Stimulated activated CD8-positive, alpha-beta memory T cell treated with anti-CD3 and anti-CD28 coated beads, Interleukin-7, amount 100 ng/mL, for 1 hour (primary cell): Measurements from ENCODE around the gene HMMR.
"Not testable (repeated sequence)": the region's sequence is repeated elsewhere in the genome, so short reads cannot be mapped to it uniquely, and the experiment has no call there.

ENCODE experiments used
- DNase-seq, 2 donors: peaks; one replicate each; pipeline ENCODE4 v3.0.0-alpha.2; 2020; ENCODE audit warnings: low read depth in 2 of 2

The HMMR gene, protein sequence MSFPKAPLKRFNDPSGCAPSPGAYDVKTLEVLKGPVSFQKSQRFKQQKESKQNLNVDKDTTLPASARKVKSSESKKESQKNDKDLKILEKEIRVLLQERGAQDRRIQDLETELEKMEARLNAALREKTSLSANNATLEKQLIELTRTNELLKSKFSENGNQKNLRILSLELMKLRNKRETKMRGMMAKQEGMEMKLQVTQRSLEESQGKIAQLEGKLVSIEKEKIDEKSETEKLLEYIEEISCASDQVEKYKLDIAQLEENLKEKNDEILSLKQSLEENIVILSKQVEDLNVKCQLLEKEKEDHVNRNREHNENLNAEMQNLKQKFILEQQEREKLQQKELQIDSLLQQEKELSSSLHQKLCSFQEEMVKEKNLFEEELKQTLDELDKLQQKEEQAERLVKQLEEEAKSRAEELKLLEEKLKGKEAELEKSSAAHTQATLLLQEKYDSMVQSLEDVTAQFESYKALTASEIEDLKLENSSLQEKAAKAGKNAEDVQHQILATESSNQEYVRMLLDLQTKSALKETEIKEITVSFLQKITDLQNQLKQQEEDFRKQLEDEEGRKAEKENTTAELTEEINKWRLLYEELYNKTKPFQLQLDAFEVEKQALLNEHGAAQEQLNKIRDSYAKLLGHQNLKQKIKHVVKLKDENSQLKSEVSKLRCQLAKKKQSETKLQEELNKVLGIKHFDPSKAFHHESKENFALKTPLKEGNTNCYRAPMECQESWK

GRCh38 chr5:163460562-163461171 is at the start of gene HMMR:
HMMR (plus strand) TSS chr5:163460632; CDS start chr5:163460693, 61 bp downstream.
- DNase-seq: no peak

- DNase-seq: not testable (repeated sequence)
These were observed 44.8 kb upstream of the HMMR start for GRCh38 chr5:163415673-163416072.

DNA sequence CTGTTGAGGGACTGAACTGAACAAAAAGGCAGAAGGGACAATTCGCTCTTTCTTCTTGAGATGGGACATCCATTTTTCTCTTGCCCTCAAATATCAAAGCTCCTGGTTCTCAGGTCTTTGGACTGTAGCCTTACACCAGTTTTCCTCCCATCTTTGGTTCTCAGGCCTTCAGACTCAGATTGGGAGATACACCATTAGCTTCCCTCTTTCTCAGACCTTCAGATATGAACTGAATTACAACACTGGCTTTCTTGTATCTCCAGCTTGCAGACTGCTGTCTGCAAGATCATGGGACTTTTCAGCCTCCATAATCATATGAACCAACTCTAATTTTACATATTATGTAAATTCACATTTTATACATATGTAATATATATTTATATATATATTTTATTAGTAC is 35.6 kb upstream of the HMMR start:
- no peak for DNase-seq

DNA sequence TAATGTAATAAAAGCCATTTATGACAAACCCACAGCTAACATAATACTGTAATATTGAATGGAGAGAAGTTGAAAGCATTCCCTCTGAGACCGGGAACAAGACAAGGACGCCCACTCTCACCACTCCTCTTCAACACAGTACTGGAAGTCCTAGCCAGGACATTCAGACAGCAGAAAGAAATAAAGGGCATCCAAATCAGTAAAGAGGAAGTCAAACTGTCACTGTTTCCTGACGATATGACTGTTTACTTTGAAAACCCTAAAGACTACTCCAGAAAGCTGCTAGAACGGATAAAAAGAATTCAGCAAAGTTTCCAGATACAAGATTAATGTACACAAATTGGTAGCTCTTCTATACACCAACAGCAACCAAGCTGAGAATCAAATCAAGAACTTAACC is 34.3 kb upstream of the HMMR start:
- not testable (repeated sequence) for DNase-seq

GRCh38 chr5:163432544-163432943 is 27.9 kb upstream of the HMMR start:
- no peak for DNase-seq

DNA sequence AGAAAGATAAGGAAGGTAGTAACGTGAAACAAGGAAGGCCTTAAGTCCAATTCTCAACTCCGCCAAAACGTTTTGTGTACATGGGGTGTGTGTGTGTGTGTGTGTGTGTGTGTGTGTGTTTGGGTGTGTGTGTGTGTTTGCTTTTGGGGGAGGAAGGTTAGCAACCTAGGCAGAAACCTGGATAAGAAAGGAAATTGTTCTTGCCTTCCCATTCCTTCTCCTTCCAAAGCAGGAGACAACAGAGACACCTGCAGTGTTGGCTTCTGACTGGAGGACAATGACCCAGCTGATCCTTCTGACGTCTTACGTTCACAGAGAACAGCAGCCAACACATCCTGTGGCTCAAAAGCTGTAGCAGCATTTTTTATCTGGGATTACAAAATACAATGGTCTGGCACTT is 27.2 kb upstream of the HMMR start:
- no peak for DNase-seq

GRCh38 chr5:163434401-163434866 is 26.0 kb upstream of the HMMR start:
- no peak for DNase-seq

GRCh38 chr5:163436515-163436914 is 23.9 kb upstream of the HMMR start:
- no peak for DNase-seq

- DNase-seq: no peak
These were observed 23.5 kb upstream of the HMMR start for GRCh38 chr5:163437011-163437308.

- DNase-seq: peak; percentile 66 to 75
These were observed 22.9 kb upstream of the HMMR start, which contains the start of gene CCNG1 for GRCh38 chr5:163437309-163438182. CCNG1 (plus strand) TSS chr5:163437595; CDS start chr5:163439257, 1,662 bp downstream.

DNA sequence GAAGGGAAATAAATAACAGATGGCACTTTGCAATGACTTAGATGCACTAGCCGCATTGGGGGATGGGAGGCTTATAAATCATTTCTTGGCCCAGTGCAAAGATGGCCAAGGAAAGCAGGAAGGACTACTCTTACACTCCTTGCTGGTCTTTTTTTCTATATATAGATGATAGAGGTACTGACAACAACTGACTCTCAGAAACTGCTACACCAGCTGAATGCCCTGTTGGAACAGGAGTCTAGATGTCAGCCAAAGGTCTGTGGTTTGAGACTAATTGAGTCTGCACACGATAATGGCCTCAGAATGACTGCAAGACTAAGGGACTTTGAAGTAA is 21.4 kb upstream of the HMMR start:
- no peak for DNase-seq

DNA sequence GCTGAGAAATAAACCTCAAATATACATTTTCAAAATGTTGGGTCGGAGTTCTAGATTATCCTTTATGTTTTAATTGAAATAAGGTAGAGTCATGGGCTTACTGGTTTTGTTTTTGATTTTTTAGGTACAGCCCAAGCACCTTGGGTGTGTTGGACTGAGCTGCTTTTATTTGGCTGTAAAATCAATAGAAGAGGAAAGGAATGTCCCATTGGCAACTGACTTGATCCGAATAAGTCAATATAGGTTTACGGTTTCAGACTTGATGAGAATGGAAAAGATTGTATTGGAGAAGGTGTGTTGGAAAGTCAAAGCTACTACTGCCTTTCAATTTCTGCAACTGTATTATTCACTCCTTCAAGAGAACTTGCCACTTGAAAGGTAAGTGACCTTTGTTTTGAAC is 19.5 kb upstream of the HMMR start:
- DNase-seq: no peak

- no peak for DNase-seq
These were observed 15.9 kb upstream of the HMMR start for GRCh38 chr5:163444526-163444925.

GRCh38 chr5:163445345-163445744 is 15.1 kb upstream of the HMMR start:
- no peak for DNase-seq

- DNase-seq: no peak
These were observed 13.2 kb upstream of the HMMR start for GRCh38 chr5:163447191-163447590.

DNA sequence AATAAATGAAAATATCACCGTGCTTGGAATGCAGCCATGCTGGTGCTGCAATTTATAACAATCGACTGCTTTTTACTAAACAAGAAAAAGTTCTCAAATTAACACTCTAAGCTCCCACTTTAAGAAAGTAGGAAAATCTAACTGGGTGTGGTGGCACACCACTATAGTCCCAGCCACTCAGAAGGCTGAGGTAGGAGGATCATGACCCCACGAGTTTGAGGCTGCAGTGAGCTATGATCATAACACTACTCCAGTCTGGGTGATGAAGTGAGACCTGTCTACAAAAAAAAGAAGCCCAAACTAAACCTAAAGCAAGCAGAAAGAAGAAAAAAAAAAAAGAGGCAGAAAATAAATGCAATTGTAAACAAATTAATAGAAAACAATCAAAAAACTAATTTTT is 12.6 kb upstream of the HMMR start:
- DNase-seq: no peak

GRCh38 chr5:163448491-163448890 is 11.9 kb upstream of the HMMR start:
- no peak for DNase-seq

GRCh38 chr5:163451489-163451888 is 8.9 kb upstream of the HMMR start:
- DNase-seq: no peak

- DNase-seq: no peak
These were observed 6.7 kb upstream of the HMMR start for GRCh38 chr5:163453705-163454104.

GRCh38 chr5:163455406-163455805 is 5.0 kb upstream of the HMMR start:
- DNase-seq: not testable (repeated sequence)

DNA sequence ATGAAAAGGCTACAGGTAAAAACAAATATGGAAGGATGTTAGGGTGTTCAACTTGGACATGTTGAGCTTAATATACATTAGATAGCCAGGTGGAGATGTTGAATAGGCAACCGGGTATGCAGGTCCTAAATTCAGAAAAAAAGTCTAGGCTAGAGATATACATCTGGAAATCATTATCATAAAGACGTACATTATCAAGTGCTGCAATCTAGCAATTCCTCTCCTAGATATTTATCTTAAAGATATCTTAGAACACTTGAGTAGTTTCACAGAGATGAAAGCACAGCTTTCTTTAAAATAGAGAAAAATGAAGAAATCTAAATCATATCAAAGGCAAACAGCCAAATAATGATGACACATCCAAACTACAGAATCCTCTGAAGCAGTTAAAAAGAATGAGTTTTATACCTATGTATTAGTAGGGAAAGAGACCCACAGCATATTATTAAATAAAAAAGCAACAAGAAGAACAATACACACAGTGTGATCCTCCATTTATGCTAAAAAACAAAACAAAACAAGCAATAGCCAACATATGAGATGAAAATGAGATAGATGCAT is 4.3 kb upstream of the HMMR start:
- no peak for DNase-seq

DNA sequence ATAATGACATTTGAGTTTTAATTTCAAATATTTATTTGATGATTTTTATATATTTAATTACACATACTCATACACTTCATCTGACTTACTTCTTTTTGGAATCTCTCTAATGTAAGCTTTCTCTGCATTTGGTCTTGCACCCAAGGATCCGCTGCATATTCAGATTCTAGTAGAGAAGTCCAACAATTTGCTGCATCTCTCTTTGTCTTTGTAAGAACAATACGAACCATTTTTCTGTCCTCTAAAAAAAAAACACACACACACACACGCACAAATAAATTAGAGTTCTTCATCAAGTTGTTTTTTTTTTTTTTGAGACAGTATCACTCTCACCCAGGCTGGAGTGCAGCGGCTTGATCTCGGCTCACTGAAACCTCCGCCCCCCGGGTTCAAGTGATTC is 3.6 kb upstream of the HMMR start:
- no peak for DNase-seq
